Fibroblast of skin of scalp (primary cell): Measurements from ENCODE around the gene GNAQ.

Experiments
- DNase-seq: peaks from one replicate; pipeline ENCODE4 v3.0.0-alpha.2; 2013

The GNAQ gene

GRCh38 chr9:77939149-77939668 lies 92.4 kb downstream of the GNAQ start:
- DNase-seq = no peak

GRCh38 chr9:77938163-77938562 lies 93.4 kb downstream of the GNAQ start:
- no peak for DNase-seq

GRCh38 chr9:77935974-77936373 lies 95.6 kb downstream of the GNAQ start:
- DNase-seq = no peak

- DNase-seq = no peak
Measured at GRCh38 chr9:77935211-77935610, 96.4 kb downstream of the GNAQ start.

- no peak for DNase-seq
Measured at GRCh38 chr9:77933976-77934375, 97.6 kb downstream of the GNAQ start.

GRCh38 chr9:77933019-77933418 lies 98.6 kb downstream of the GNAQ start:
- no peak for DNase-seq

- no peak for DNase-seq
Measured at GRCh38 chr9:77929942-77930341, 101.7 kb downstream of the GNAQ start.

GRCh38 chr9:77927265-77927664 lies 104.3 kb downstream of the GNAQ start:
- DNase-seq = peak; percentile 68

GRCh38 chr9:77926371-77926878 lies 105.2 kb downstream of the GNAQ start:
- peak; percentile 83 for DNase-seq

- DNase-seq = peak; percentile 39
Measured at GRCh38 chr9:77922591-77922990, 109.0 kb downstream of the GNAQ start.

GRCh38 chr9:77917800-77918199 lies 113.8 kb downstream of the GNAQ start:
- no peak for DNase-seq

GRCh38 chr9:77916820-77917219 lies 114.8 kb downstream of the GNAQ start:
- DNase-seq = no peak

GRCh38 chr9:77916410-77916819 lies 115.2 kb downstream of the GNAQ start:
- no peak for DNase-seq

GRCh38 chr9:77915744-77916143 lies 115.9 kb downstream of the GNAQ start:
- no peak for DNase-seq

GRCh38 chr9:77912895-77913693 lies 118.5 kb downstream of the GNAQ start:
- peak; percentile 27 for DNase-seq

- DNase-seq = no peak
Measured at GRCh38 chr9:77911928-77912327, 119.7 kb downstream of the GNAQ start.

- no peak for DNase-seq
Measured at GRCh38 chr9:77910194-77910621, 121.4 kb downstream of the GNAQ start.

- DNase-seq = no peak
Measured at GRCh38 chr9:77909306-77909705, 122.3 kb downstream of the GNAQ start.

- DNase-seq = no peak
Measured at GRCh38 chr9:77908293-77908692, 123.3 kb downstream of the GNAQ start.

- no peak for DNase-seq
Measured at GRCh38 chr9:77907585-77907984, 124.0 kb downstream of the GNAQ start.

- DNase-seq = no peak
Measured at GRCh38 chr9:77906991-77907390, 124.6 kb downstream of the GNAQ start.

GRCh38 chr9:77903666-77904285 lies 127.8 kb downstream of the GNAQ start:
- peak; percentile 37 for DNase-seq

- no peak for DNase-seq
Measured at GRCh38 chr9:77901771-77902170, 129.8 kb downstream of the GNAQ start.

- no peak for DNase-seq
Measured at GRCh38 chr9:77901018-77901417, 130.6 kb downstream of the GNAQ start.
